Memory B cell (primary cell): ENCODE measurements around the gene IL17RD.

Source experiments
- ATAC-seq: fragments of 150-1000 bp; cut with Tn5 transposase; 2 replicates; pipeline ENCODE4 v1.10.0; 2021; ENCODE audit warnings: low read depth, mild to moderate bottlenecking, moderate library complexity
- DNase-seq, 2 donors: peaks; one replicate each; pipeline ENCODE4 v3.0.0; 2022; ENCODE audit warnings: low spot score in 2 of 2
- H3K27ac Mint-ChIP-seq: one replicate; pipeline ENCODE4 v1.8.0; 2022; ENCODE audit warnings: mild to moderate bottlenecking, moderate library complexity, mixed read lengths
- H3K27me3 Mint-ChIP-seq: one replicate; pipeline ENCODE4 v1.8.0; 2022; ENCODE audit warnings: mixed read lengths
- H3K36me3 Mint-ChIP-seq: one replicate; pipeline ENCODE4 v1.8.0; 2022; ENCODE audit warnings: mild to moderate bottlenecking, mixed read lengths
- H3K4me1 Mint-ChIP-seq: one replicate; pipeline ENCODE4 v1.8.0; 2022; ENCODE audit warnings: mixed read lengths
- H3K4me3 Mint-ChIP-seq: one replicate; pipeline ENCODE4 v1.8.0; 2022; ENCODE audit warnings: mild to moderate bottlenecking, moderate library complexity, mixed read lengths
- H3K9me3 Mint-ChIP-seq: one replicate; pipeline ENCODE4 v1.8.0; 2022; ENCODE audit warnings: mixed read lengths

The IL17RD gene

DNA sequence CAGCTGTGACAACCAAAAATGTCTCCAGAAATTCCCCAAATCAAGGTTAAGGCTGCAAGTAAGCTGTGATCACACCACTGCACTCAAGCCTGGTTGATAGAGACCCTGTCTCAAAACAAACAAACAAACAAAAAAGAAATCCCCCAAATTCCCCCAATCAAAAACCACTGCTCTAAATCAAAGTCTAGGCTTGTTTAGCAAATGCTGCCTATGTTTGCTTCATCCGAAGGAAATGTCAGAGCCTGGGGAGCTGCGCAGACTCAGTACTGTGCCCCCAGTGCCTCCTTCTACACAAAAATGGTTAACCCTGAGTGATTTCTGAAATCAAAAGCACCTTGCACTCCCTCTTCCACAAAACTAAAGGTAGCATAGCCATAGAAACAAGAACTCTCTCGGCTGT, 13.4 kb downstream of the IL17RD start:
- DNase-seq (no peak), ATAC-seq (no peak)
- Mint-ChIP-seq H3K36me3 (no peaks in the 10 kb centered on the region), H3K27ac (no peak overlapping the region), H3K27me3 (peaks cover 23% of the 10 kb centered on the region), H3K4me1 (no peaks in the 10 kb centered on the region), H3K4me3 (no peak overlapping the region), H3K9me3 (no peaks in the 10 kb centered on the region)

DNA sequence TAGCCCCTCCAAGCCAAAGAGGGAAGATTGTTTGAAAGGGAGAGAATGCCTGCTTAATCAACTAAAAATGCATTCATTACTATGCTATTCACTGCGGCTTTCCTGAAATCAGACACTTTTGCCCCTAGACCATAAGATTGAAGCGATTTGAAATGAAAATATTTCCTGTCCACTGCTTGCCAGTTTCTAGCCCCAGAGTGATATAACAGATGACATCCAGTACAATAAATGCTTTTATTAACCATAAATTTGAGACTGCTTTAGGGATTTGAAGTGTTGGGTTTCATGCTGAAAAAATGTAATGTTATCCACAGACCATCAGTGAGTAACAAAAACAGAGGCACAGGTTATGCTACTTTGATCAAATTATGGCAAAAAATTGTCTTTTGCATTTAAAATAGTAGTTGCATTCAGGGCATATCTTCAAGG, 14.1 kb downstream of the IL17RD start:
- no peak for ATAC-seq
- Mint-ChIP-seq H3K36me3 (no peaks in the 10 kb centered on the region), H3K9me3 (no peaks in the 10 kb centered on the region), H3K27ac (no peak overlapping the region), H3K4me3 (no peak overlapping the region), H3K27me3 (peaks cover 19% of the 10 kb centered on the region), H3K4me1 (no peaks in the 10 kb centered on the region)
- DNase-seq = no peak

DNA sequence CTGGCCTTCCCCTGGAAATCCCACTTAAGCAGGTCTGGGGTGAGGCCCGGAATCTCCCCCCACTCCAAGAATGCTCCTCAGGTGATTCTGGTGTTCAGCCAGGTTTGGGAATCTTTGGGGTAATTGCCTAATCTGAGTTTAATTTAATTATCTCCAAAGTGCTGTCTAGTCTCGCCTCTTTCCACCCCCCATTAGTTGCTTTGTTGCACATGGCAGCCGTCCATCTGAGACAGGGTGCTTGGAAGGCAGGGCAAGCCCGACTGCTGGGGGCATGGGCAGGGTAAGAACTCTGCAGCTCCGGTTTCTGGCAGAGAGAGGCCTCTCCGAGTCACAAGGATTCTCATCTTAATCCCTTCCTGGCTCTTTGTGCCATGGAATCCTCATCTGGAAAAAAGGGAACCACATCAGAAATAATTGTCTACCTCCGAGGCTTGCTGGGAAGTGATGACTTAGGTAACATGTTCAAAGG, 15.0 kb downstream of the IL17RD start:
- no peak overlapping the region for H3K27ac Mint-ChIP-seq
- no peak overlapping the region for H3K4me3 Mint-ChIP-seq
- no peaks in the 10 kb centered on the region for H3K9me3 Mint-ChIP-seq
- no peak for DNase-seq
- no peaks in the 10 kb centered on the region for H3K36me3 Mint-ChIP-seq
- no peaks in the 10 kb centered on the region for H3K4me1 Mint-ChIP-seq
- no peak for ATAC-seq
- H3K27me3 Mint-ChIP-seq = peaks cover 15% of the 10 kb centered on the region

DNA sequence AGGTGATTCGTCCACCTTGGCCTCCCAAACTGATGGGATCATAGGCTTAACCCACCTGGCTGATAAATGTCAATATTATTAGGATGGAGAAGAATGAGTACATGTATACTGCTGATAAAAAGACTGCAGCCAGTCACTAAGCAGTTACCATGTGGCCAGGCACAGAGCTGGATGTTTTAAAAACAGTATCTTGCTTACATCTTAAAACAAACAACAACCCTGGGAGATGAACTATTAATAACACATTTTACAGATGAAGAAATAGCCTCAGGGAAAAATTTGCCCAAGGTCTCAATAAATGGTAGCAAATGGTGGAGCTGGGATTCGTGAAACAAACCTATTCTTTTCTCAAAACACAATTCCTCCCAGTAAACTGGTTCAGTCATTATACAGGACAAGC, 18.1 kb downstream of the IL17RD start:
- ATAC-seq = no peak
- Mint-ChIP-seq H3K27ac (no peak overlapping the region), H3K4me3 (no peak overlapping the region), H3K36me3 (no peaks in the 10 kb centered on the region), H3K4me1 (no peaks in the 10 kb centered on the region), H3K27me3 (peaks cover 18% of the 10 kb centered on the region), H3K9me3 (no peaks in the 10 kb centered on the region)
- no peak for DNase-seq

DNA sequence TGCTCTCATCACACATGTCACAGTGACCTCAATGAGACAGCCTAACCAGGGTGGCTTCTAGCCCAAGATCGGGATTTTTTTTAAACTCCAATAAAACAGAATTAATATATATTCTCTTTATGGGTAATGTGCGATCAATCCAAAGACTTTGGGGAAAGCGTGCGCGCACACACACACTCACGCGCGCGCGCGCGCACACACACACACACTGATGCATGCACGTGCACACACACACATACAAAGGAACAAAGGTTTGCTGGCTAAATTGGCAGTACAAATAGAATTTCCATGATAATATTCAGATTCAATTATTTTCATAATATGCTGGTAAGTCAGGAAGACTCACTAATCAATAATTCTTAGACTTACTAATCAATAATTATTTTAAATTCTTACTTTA, 19.3 kb downstream of the IL17RD start:
- DNase-seq (no peak), ATAC-seq (no peak)
- H3K27ac Mint-ChIP-seq = no peak overlapping the region
- no peaks in the 10 kb centered on the region for H3K9me3 Mint-ChIP-seq
- peaks cover 11% of the 10 kb centered on the region for H3K27me3 Mint-ChIP-seq
- no peaks in the 10 kb centered on the region for H3K4me1 Mint-ChIP-seq
- no peaks in the 10 kb centered on the region for H3K36me3 Mint-ChIP-seq
- H3K4me3 Mint-ChIP-seq = no peak overlapping the region

DNA sequence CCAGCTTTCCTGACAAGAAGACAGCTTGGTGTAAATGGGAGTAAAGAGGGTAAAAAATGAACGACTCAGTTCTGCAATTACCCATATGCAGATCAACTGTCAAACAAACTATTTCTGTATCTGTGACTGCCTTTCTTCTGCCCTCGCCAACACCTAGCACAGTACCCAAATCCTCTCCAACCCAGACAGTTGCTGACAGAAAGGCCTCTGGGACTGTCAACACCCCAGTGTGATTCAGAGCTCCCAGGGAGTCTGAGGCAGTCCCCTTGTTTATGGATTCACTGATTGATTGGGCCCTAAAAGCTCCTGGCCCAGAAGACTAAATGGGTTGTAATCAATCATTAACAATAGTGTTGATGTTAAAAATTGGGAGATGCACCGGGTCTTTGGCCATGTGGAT, 20.2 kb downstream of the IL17RD start:
- ATAC-seq = no peak

DNA sequence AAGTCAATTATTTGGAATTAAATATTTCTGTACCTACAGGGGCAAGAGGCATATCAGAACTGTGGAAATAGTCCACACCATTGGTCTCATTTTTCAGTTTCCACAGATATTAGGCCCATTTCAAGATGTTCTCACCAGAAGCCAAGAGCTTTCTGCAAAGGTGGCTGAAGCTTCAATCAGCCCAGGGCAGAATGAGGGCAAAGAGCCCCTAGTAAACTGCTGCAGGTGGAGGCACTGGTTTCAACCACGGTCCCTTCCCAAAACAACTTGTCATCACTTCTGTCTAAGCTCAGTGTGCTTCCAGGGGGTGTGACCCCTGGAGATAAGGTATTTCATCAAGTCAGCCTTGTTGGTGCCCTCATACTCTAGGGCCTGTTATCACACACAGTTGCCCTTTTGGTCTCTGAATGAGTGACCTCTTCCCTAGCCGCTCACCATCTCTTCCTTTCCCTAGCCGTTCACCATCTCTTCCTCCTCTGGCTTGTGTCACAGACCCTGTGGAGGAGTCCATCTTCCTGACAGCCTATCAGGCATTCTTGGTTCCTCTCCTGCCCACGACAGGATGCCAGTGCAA, 21.2 kb downstream of the IL17RD start:
- H3K4me1 Mint-ChIP-seq = no peaks in the 10 kb centered on the region
- H3K4me3 Mint-ChIP-seq = no peak overlapping the region
- H3K36me3 Mint-ChIP-seq = no peaks in the 10 kb centered on the region
- H3K9me3 Mint-ChIP-seq = no peaks in the 10 kb centered on the region
- peaks cover 9% of the 10 kb centered on the region for H3K27me3 Mint-ChIP-seq
- ATAC-seq (no peak), DNase-seq (no peak)
- H3K27ac Mint-ChIP-seq = no peak overlapping the region

More for the DNA sequence above, 20.2 kb downstream of the IL17RD start:
- no peak for DNase-seq
- H3K36me3 Mint-ChIP-seq = no peaks in the 10 kb centered on the region
- no peak overlapping the region for H3K4me3 Mint-ChIP-seq
- H3K27ac Mint-ChIP-seq = no peak overlapping the region
- no peaks in the 10 kb centered on the region for H3K9me3 Mint-ChIP-seq
- H3K27me3 Mint-ChIP-seq = peaks cover 11% of the 10 kb centered on the region
- no peaks in the 10 kb centered on the region for H3K4me1 Mint-ChIP-seq

DNA sequence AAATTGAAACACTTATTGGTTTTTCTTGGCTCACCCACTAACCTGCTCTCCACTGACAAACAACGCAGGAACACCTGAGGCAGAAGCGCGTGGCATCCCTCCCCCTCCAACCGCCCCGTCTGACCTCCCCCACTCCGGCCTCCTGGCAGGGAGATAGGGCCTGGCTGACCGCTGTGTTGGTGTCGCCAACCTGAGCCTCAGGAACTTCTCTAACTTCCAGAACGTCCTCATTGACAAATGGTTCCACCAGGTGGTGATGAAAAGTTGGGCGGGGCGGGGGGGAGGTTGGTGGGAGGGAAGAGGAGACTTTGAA, 22.8 kb downstream of the IL17RD start:
- Mint-ChIP-seq H3K27me3 (peaks cover 14% of the 10 kb centered on the region), H3K9me3 (no peaks in the 10 kb centered on the region), H3K36me3 (no peaks in the 10 kb centered on the region), H3K27ac (no peak overlapping the region), H3K4me1 (no peaks in the 10 kb centered on the region), H3K4me3 (no peak overlapping the region)
- no peak for DNase-seq
- ATAC-seq = no peak

DNA sequence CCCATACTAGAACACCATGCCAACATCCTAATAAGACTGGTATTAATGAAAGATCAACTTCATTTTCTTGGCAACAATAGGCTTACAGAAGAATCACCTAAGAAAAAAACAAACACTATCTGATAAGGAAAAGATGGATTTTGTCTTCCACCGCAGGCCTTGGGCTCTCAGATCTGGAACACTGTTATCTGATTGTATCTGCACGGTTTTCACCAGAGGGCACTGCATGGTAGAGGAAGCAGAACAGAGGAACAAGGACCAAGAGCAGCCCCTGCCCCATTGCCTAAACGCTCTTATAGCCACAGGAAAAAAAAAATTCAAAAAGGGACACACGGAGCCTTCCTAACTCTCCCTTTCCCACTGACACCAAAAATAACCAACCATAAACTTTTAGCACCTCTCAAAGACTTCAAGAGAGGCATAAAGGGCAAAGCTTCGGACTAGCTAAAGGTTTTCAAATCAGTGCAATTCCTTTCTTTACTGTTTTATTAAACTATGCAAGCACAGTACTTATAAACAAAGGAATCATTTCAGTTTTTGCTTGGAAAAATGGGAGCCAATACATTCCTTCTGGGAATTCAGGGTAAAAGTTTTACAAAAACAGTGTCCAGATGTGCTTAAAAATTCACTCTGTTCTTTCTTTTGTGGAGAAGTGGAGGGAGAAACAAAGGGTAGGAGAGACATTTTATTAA, 23.3 kb downstream of the IL17RD start:
- H3K27ac Mint-ChIP-seq = no peak overlapping the region
- H3K9me3 Mint-ChIP-seq = no peaks in the 10 kb centered on the region
- DNase-seq = no peak
- no peak overlapping the region for H3K4me3 Mint-ChIP-seq
- H3K4me1 Mint-ChIP-seq = no peaks in the 10 kb centered on the region
- no peaks in the 10 kb centered on the region for H3K36me3 Mint-ChIP-seq
- ATAC-seq = no peak
- H3K27me3 Mint-ChIP-seq = peaks cover 16% of the 10 kb centered on the region

DNA sequence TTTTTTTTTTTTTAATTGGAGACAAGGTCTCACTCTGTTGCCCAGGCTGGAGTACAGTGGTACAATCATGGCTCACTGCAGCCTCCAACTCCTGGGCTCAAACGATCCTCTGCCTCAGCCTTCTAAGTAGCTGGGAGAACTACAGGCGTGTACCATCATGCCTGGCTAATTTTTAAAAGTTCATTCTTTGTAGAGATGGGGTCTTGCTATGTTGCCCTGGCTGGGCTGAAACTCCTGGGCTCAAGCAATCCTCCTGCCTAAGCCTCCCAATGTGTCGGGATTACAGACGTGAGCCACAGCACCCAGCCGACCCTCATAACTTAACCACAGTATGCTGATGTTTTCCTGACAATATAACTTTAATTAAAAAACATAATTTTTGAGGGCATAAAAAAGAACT, 24.3 kb downstream of the IL17RD start:
- H3K4me3 Mint-ChIP-seq = no peak overlapping the region
- H3K4me1 Mint-ChIP-seq = no peaks in the 10 kb centered on the region
- no peaks in the 10 kb centered on the region for H3K9me3 Mint-ChIP-seq

DNA sequence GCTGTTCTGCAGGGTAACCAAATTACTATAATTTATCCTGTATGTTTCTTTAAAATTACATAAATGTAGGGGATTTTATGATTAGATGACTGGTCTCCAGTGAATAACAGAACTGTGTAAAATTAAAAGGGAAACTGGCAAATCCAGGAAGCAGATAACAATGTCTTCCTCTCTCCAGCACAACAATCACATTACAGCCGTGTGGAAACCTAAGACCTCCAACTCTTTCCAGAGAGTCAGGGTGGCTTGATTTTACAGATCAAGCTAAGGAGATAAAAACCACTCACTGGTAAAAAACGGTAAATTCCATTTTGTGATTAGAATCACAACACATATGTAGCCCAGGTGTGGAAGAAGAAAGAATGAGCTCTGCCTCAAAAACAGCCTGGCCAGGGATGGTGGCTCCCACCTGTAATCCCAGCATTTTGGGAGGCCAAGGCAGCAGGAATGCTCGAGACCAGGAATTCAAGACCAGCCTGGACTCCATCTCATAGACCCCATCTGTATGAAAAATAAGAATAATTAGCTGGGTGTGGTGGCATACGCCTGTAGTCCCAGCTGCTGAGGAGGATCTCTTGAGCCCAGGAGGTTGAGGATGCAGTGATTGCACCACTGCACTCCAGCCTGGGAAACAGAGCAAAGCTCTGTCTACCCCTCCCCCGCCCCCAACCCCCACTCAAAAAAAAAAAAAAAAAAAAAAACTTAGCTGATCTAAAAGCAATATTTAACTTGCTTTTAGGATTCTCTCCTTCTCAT, 29.0 kb downstream of the IL17RD start:
- H3K4me1 Mint-ChIP-seq = no peaks in the 10 kb centered on the region
- H3K27ac Mint-ChIP-seq = no peak overlapping the region
- peaks cover 19% of the 10 kb centered on the region for H3K27me3 Mint-ChIP-seq
- ATAC-seq = no peak
- no peaks in the 10 kb centered on the region for H3K36me3 Mint-ChIP-seq
- H3K4me3 Mint-ChIP-seq = no peak overlapping the region
- DNase-seq = no peak
- no peaks in the 10 kb centered on the region for H3K9me3 Mint-ChIP-seq

More for the DNA sequence above, 24.3 kb downstream of the IL17RD start:
- peaks cover 18% of the 10 kb centered on the region for H3K27me3 Mint-ChIP-seq
- ATAC-seq = no peak
- H3K36me3 Mint-ChIP-seq = no peaks in the 10 kb centered on the region
- DNase-seq = no peak
- no peak overlapping the region for H3K27ac Mint-ChIP-seq

DNA sequence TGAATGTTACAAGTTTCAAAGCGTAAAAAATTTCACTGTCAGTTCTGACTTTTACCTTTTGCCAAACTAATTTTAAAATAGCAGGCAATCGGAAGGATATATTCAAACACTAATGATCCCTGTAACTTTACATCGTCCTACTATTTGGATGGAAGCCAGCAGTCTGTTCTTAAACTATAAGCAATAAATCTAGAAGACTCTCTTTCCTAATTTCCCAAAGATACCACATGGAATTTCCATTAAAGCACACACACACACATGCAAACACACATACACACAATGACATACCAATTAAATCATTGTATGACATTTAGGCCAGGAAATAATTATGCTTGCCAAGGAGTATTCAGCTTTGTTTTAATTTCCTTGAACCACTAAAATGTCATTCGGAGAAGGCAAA, 32.0 kb downstream of the IL17RD start:
- H3K9me3 Mint-ChIP-seq = no peaks in the 10 kb centered on the region
- H3K27me3 Mint-ChIP-seq = peaks cover 18% of the 10 kb centered on the region
- no peak for DNase-seq
- H3K36me3 Mint-ChIP-seq = no peaks in the 10 kb centered on the region
- no peak overlapping the region for H3K4me3 Mint-ChIP-seq
- ATAC-seq = no peak
- H3K27ac Mint-ChIP-seq = no peak overlapping the region
- no peaks in the 10 kb centered on the region for H3K4me1 Mint-ChIP-seq

DNA sequence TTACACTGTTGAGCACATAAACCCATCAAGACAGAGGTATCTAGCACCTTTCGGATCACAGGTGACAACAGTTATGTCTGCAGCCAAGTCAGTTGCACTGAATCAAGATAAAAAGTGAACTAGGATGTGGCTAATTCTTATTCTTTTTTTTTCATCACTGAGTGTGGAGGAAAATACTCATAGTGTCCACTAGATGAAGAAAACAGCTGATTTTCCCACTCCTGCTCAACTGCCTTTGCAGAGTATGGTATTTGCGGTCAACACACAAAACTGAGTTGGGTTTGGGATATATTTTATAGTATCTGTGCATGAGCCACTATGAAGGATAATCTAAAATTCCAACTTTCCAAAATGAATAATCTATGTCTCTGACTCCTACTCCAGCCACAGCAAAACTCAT, 32.5 kb downstream of the IL17RD start:
- Mint-ChIP-seq H3K27ac (no peak overlapping the region), H3K4me3 (no peak overlapping the region), H3K36me3 (no peaks in the 10 kb centered on the region), H3K4me1 (no peaks in the 10 kb centered on the region), H3K9me3 (no peaks in the 10 kb centered on the region), H3K27me3 (peaks cover 17% of the 10 kb centered on the region)
- DNase-seq = no peak
- ATAC-seq = no peak

DNA sequence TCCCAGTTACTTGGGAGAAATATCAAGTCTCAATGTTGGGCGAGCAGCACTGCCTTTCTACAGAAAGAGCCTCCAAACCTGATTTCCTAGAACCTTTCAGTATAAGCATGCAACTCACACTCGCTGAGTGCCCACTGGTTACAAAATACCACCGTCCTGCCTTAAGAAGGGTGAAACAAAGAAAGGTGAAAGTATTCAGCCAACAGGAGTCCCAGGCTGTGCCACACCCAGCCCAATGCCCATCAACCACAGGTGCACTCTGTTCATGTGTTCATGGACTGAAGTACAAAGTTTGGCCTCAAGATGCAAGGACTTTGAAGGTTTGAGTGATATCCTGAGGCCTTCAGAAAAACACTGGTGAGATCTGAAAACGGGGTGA, 34.0 kb downstream of the IL17RD start:
- Mint-ChIP-seq H3K27ac (no peak overlapping the region), H3K36me3 (no peaks in the 10 kb centered on the region), H3K9me3 (no peaks in the 10 kb centered on the region), H3K4me3 (no peak overlapping the region), H3K27me3 (peaks cover 13% of the 10 kb centered on the region), H3K4me1 (no peaks in the 10 kb centered on the region)
- ATAC-seq (no peak), DNase-seq (no peak)
